Peyer's patch (tissue), 4 donors: ENCODE results near the gene NGEF. TPM values are rescaled to one million over a fixed set of nuclear protein-coding genes. Genes with fewer than 3 reads are reported as not detected.

Experiments
- DNase-seq, 3 donors: peaks; one replicate each; pipeline ENCODE4 v3.0.0-alpha.2; 2017 to 2019
- H3K27ac ChIP-seq, 4 donors: fragments of 200-600 bp; sonication (generic); one replicate each; pipeline ENCODE4 v1.5.1; 2016 to 2019
- H3K27me3 ChIP-seq, 2 donors: fragments of 200-600 bp; sonication (generic); one replicate each; pipeline ENCODE4 v1.5.1; 2019
- H3K36me3 ChIP-seq, 3 donors: fragments of 200-600 bp; sonication (generic); one replicate each; pipeline ENCODE4 v1.5.1; 2016 to 2019
- H3K4me1 ChIP-seq, 4 donors: fragments of 200-600 bp; sonication (generic); one replicate each; pipeline ENCODE4 v1.5.1; 2016 to 2019
- H3K4me3 ChIP-seq, 4 donors: fragments of 200-600 bp; sonication (generic); 1 replicate in 3 of 4; 2 replicates in 1 of 4; pipeline ENCODE4 v1.5.1; 2016 to 2019; ENCODE audit warnings: mild to moderate bottlenecking in 1 of 4
- H3K9me3 ChIP-seq, 4 donors: fragments of 200-600 bp; sonication (generic); one replicate each; pipeline ENCODE4 v1.5.1; 2016 to 2019; ENCODE audit warnings: mild to moderate bottlenecking in 1 of 4
- POLR2A ChIP-seq, 2 donors: fragments of 450-650 bp; IDR thresholded peaks; one replicate each; pipeline ENCODE4 v1.5.1; 2017; ENCODE audit warnings: antibody characterized with exemption in 2 of 2, mild to moderate bottlenecking in 2 of 2, moderate library complexity in 2 of 2
- total RNA-seq, 4 donors: library from RNA; depleted of rRNA; stranded (reverse); fragments of >200 nt; gene quantifications; one replicate each; pipeline ENCODE4 v1.1.0, GENCODE V29; 2016
- TF ChIP-seq, protein P1 (sequence below), 6 experiments: fragments of 450-650 bp in 4 of 6; fragments of 200-600 bp in 2 of 6; sonication (generic) in 1 of 6; IDR thresholded peaks; one replicate each; pipeline ENCODE4 v1.5.1; 2017 to 2019; ENCODE audit warnings: antibody characterized with exemption in 6 of 6, mild to moderate bottlenecking in 3 of 6, moderate library complexity in 1 of 6

The NGEF gene
- total RNA-seq, 4 donors from 2014 or later: 54.5 to 116 (median 98.1) TPM

- H3K4me3 ChIP-seq: peak overlapping the region in 2 of 4 donors; percentile 50 to 57
- peak in 1 of 3 donors; percentile 29 for DNase-seq
- H3K27ac ChIP-seq: no peak overlapping the region
- no peaks in the 10 kb centered on the region for H3K27me3 ChIP-seq
- H3K9me3 ChIP-seq: no peaks in the 10 kb centered on the region
- H3K4me1 ChIP-seq: peaks cover 0 to 8% (median 0%) of the 10 kb centered on the region in 4 donors
- peaks cover 0 to 4% (median 0%) of the 10 kb centered on the region in 3 donors for H3K36me3 ChIP-seq
- TF ChIP-seq, protein P1, sequence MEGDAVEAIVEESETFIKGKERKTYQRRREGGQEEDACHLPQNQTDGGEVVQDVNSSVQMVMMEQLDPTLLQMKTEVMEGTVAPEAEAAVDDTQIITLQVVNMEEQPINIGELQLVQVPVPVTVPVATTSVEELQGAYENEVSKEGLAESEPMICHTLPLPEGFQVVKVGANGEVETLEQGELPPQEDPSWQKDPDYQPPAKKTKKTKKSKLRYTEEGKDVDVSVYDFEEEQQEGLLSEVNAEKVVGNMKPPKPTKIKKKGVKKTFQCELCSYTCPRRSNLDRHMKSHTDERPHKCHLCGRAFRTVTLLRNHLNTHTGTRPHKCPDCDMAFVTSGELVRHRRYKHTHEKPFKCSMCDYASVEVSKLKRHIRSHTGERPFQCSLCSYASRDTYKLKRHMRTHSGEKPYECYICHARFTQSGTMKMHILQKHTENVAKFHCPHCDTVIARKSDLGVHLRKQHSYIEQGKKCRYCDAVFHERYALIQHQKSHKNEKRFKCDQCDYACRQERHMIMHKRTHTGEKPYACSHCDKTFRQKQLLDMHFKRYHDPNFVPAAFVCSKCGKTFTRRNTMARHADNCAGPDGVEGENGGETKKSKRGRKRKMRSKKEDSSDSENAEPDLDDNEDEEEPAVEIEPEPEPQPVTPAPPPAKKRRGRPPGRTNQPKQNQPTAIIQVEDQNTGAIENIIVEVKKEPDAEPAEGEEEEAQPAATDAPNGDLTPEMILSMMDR (IDR thresholded peaks at IDR 0.05): no peak
- TF ChIP-seq POLR2A (IDR thresholded peaks at IDR 0.05): no peak
Observed at GRCh38 chr2:233010569-233011267, 2.3 kb downstream of the NGEF start.

- DNase-seq: peak in 1 of 3 donors; percentile 25
- H3K9me3 ChIP-seq: no peaks in the 10 kb centered on the region
- H3K27me3 ChIP-seq: no peaks in the 10 kb centered on the region
- TF ChIP-seq POLR2A (IDR thresholded peaks at IDR 0.05): no peak
- TF ChIP-seq, protein P1 (IDR thresholded peaks at IDR 0.05): no peak
- no peak overlapping the region for H3K27ac ChIP-seq
- no peak overlapping the region for H3K4me3 ChIP-seq
- H3K36me3 ChIP-seq: peaks cover 0 to 4% (median 0%) of the 10 kb centered on the region in 3 donors
- H3K4me1 ChIP-seq: peaks cover 0 to 8% (median 0%) of the 10 kb centered on the region in 4 donors
Observed at GRCh38 chr2:233009661-233010060, 3.4 kb downstream of the NGEF start.

DNA sequence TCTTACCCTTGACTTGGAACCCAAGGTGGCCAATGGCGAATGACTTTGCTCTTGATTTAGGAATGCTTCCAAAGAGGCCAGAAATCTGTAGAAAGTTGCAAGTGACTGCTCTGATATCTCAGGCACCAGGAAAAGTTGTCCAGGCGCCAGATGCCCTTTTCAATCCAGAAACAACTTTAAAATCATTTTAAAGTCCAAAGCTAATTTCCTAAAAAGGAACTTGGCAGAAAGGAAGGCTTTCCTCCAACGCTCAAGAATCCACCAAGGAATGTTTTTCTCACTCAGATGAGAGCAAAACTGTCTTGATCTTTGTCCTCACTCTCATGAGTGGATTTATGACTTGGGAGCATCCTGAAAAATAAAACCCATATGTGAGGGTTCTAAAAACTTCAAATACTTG is 5.3 kb downstream of the NGEF start:
- Histone ChIP-seq H3K27ac (no peak overlapping the region), H3K36me3 (peaks cover 0 to 4% (median 0%) of the 10 kb centered on the region in 3 donors), H3K4me3 (no peak overlapping the region), H3K27me3 (no peaks in the 10 kb centered on the region), H3K4me1 (peaks cover 0 to 4% (median 0%) of the 10 kb centered on the region in 4 donors), H3K9me3 (no peaks in the 10 kb centered on the region)
- DNase-seq: no peak
- TF ChIP-seq, protein P1 (IDR thresholded peaks at IDR 0.05): no peak
- TF ChIP-seq POLR2A (IDR thresholded peaks at IDR 0.05): no peak

DNA sequence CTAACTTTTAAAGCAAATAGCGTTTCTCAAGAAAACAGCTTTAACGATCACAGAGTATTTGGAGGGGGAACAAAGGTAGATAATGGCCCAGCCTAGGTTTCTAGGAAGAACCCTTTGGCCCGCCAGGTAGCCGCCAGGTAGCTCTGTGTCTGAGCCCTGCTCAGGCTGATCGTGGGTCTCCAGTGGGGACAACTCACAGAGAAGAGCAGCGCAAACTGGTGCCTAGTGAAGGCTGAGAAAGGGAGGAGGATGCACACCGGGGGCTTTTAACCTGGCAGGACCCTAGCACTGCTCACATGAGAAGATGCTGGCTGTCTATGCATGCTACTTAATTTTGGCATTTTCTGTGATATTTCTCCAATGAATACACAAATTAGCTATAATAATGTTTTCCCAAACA is 5.8 kb downstream of the NGEF start:
- Histone ChIP-seq H3K4me1 (peaks cover 0 to 4% (median 0%) of the 10 kb centered on the region in 4 donors), H3K4me3 (no peak overlapping the region), H3K27ac (no peak overlapping the region), H3K36me3 (peaks cover 0 to 4% (median 0%) of the 10 kb centered on the region in 3 donors), H3K9me3 (no peaks in the 10 kb centered on the region), H3K27me3 (no peaks in the 10 kb centered on the region)
- no peak for DNase-seq
- TF ChIP-seq, protein P1 (IDR thresholded peaks at IDR 0.05): no peak
- no peak for TF ChIP-seq POLR2A (IDR thresholded peaks at IDR 0.05)

GRCh38 chr2:233006648-233007047 is 6.4 kb downstream of the NGEF start:
- H3K4me1 ChIP-seq: peaks cover 0 to 4% (median 0%) of the 10 kb centered on the region in 4 donors
- H3K9me3 ChIP-seq: no peaks in the 10 kb centered on the region
- H3K4me3 ChIP-seq: no peak overlapping the region
- H3K27ac ChIP-seq: no peak overlapping the region
- TF ChIP-seq, protein P1 (IDR thresholded peaks at IDR 0.05): no peak
- TF ChIP-seq POLR2A (IDR thresholded peaks at IDR 0.05): no peak
- no peaks in the 10 kb centered on the region for H3K27me3 ChIP-seq
- DNase-seq: no peak
- peaks cover 0 to 4% (median 0%) of the 10 kb centered on the region in 3 donors for H3K36me3 ChIP-seq
